Measurements from ENCODE around the gene KLHL10.

GRCh38 chr17:41794540-41794975 is 43.1 kb upstream of the KLHL10 start:
- TF ChIP-seq CTCF (IDR thresholded peaks at IDR 0.05 in 4 of 5, conservative IDR thresholded peaks at IDR 0.05 in 1 of 5), result no peak
- no peak for TF ChIP-seq POLR2A (IDR thresholded peaks at IDR 0.05)
